Thymus (tissue), 11 donors: ENCODE measurements around the gene RASL11B. TPM values are rescaled to one million over a fixed set of nuclear protein-coding genes. Genes with fewer than 3 reads are reported as not detected.

ENCODE experiments used
- DNase-seq, 9 donors: peaks; one replicate each; pipeline ENCODE4 v3.0.0-alpha.2; 2013; ENCODE audit warnings: low spot score in 9 of 9, low read depth in 6 of 9, missing footprints in 1 of 9
- H3K27ac ChIP-seq, 2 donors: one replicate each; pipeline ENCODE4 v1.5.1; 2013; ENCODE audit warnings: control low read depth in 1 of 2, low read depth in 1 of 2, low read length in 1 of 2, mild to moderate bottlenecking in 1 of 2, moderate library complexity in 1 of 2
- H3K27me3 ChIP-seq, 2 donors: one replicate each; pipeline ENCODE4 v1.5.1; 2013; ENCODE audit warnings: low read length in 1 of 2; ENCODE audit not compliant: control insufficient read depth in 2 of 2, insufficient read depth in 1 of 2
- H3K36me3 ChIP-seq, 2 donors: one replicate each; pipeline ENCODE4 v1.5.1; 2013; ENCODE audit warnings: low read length in 1 of 2, mild to moderate bottlenecking in 1 of 2, moderate library complexity in 1 of 2; ENCODE audit not compliant: control insufficient read depth in 2 of 2, insufficient read depth in 2 of 2
- H3K4me1 ChIP-seq, 2 donors: one replicate each; pipeline ENCODE4 v1.5.1; 2013; ENCODE audit warnings: low read length in 2 of 2; ENCODE audit not compliant: control insufficient read depth in 2 of 2, insufficient read depth in 2 of 2
- H3K4me3 ChIP-seq, 2 donors: one replicate each; pipeline ENCODE4 v1.5.1; 2013; ENCODE audit warnings: low read length in 2 of 2, control low read depth in 1 of 2, mild to moderate bottlenecking in 1 of 2
- H3K9me3 ChIP-seq, 2 donors: one replicate each; pipeline ENCODE4 v1.5.1; 2013; ENCODE audit warnings: low read length in 1 of 2, mild to moderate bottlenecking in 1 of 2; ENCODE audit not compliant: control insufficient read depth in 2 of 2, insufficient read depth in 1 of 2
- WGBS: extraction: QIAGEN DNeasy Blood & Tissue Kit; methylation state at CpG from one replicate; pipeline ENCODE4 v1.1.7; 2013; 5-methylcytosine and 5-hydroxymethylcytosine counted together
- polyA plus RNA-seq: library from polyadenylated mRNA; stranded (reverse); fragments of 200-250 nt; gene quantifications from one replicate; pipeline ENCODE4 v1.2.3, GENCODE V29; 2013
- total RNA-seq: library from RNA; stranded (reverse); fragments of 120-200 nt; gene quantifications from one replicate; pipeline ENCODE4 v1.2.4, GENCODE V29; 2013
- donor health status: healthy.

RASL11B gene
- total and polyA plus RNA-seq, 2 donors, result 0.52 to 1.2 TPM

- H3K27ac ChIP-seq, result no peak overlapping the region
- no peaks in the 10 kb centered on the region for H3K36me3 ChIP-seq
- no peaks in the 10 kb centered on the region for H3K4me1 ChIP-seq
- WGBS, result 95% methylated on average over 3 of the region's 3 CpGs
- no peaks in the 10 kb centered on the region for H3K9me3 ChIP-seq
- H3K4me3 ChIP-seq, result no peak overlapping the region
- no peaks in the 10 kb centered on the region for H3K27me3 ChIP-seq
- no peak for DNase-seq
These were observed 52.0 kb downstream of the RASL11B start for GRCh38 chr4:52914051-52914605.

- H3K4me1 ChIP-seq, result no peaks in the 10 kb centered on the region
- no peak for DNase-seq
- no peaks in the 10 kb centered on the region for H3K36me3 ChIP-seq
- H3K27me3 ChIP-seq, result no peaks in the 10 kb centered on the region
- no peak overlapping the region for H3K4me3 ChIP-seq
- no peak overlapping the region for H3K27ac ChIP-seq
- no peaks in the 10 kb centered on the region for H3K9me3 ChIP-seq
These were observed 53.1 kb downstream of the RASL11B start for GRCh38 chr4:52915191-52915590.

- WGBS, result 97% methylated on average over 6 of the region's 6 CpGs
- DNase-seq, result no peak
- no peak overlapping the region for H3K27ac ChIP-seq
- no peaks in the 10 kb centered on the region for H3K9me3 ChIP-seq
- H3K4me3 ChIP-seq, result no peak overlapping the region
- no peaks in the 10 kb centered on the region for H3K36me3 ChIP-seq
- H3K27me3 ChIP-seq, result no peaks in the 10 kb centered on the region
- H3K4me1 ChIP-seq, result no peaks in the 10 kb centered on the region
These were observed 53.7 kb downstream of the RASL11B start for GRCh38 chr4:52915730-52916300.

Other genes starting within 250 kb of the RASL11B start
- 6.3 TPM for gene USP46, start 203.0 kb upstream of the RASL11B start, total RNA-seq
- gene USP46, start 203.0 kb upstream of the RASL11B start, polyA plus RNA-seq, result 5.2 TPM
- gene ERVMER34-1, start 110.9 kb upstream of the RASL11B start, total RNA-seq, result 0.05 TPM
- gene ERVMER34-1, start 110.9 kb upstream of the RASL11B start, polyA plus RNA-seq, result 0.25 TPM